GM21576 (cell line): ENCODE results near the gene WFDC1.
"Not testable (repeated sequence)": the region's sequence is repeated elsewhere in the genome, so short reads cannot be mapped to it uniquely, and the experiment has no call there.

Source experiments
- ATAC-seq: cut with Tn5 transposase; IDR thresholded peaks from one replicate; pipeline ENCODE4 v1.9.1; 2021; ENCODE audit warnings: mild to moderate bottlenecking, moderate library complexity; ENCODE audit not compliant: unreplicated experiment

WFDC1 gene

GRCh38 chr16:84327926-84328505 lies 33.3 kb downstream of the WFDC1 start:
- no peak for ATAC-seq

GRCh38 chr16:84329016-84329415 lies 34.3 kb downstream of the WFDC1 start:
- ATAC-seq, result no peak

GRCh38 chr16:84329843-84330684 lies 35.4 kb downstream of the WFDC1 start:
- ATAC-seq, result no peak

GRCh38 chr16:84330685-84331050 lies 36.0 kb downstream of the WFDC1 start:
- no peak for ATAC-seq

- ATAC-seq, result no peak
Observed at GRCh38 chr16:84331998-84332780, 37.5 kb downstream of the WFDC1 start.

- ATAC-seq, result no peak
Observed at GRCh38 chr16:84332975-84333684, 38.5 kb downstream of the WFDC1 start.

GRCh38 chr16:84334058-84334457 lies 39.4 kb downstream of the WFDC1 start:
- ATAC-seq, result no peak

- ATAC-seq, result no peak
Observed at GRCh38 chr16:84334482-84334881, 39.8 kb downstream of the WFDC1 start.

- not testable (repeated sequence) for ATAC-seq
Observed at GRCh38 chr16:84337236-84337635, 42.6 kb downstream of the WFDC1 start.

- ATAC-seq, result no peak
Observed at GRCh38 chr16:84339311-84339710, 44.6 kb downstream of the WFDC1 start.

GRCh38 chr16:84339766-84340165 lies 45.1 kb downstream of the WFDC1 start:
- no peak for ATAC-seq

- no peak for ATAC-seq
Observed at GRCh38 chr16:84340325-84341040, 45.8 kb downstream of the WFDC1 start.

GRCh38 chr16:84341528-84342295 lies 47.0 kb downstream of the WFDC1 start:
- ATAC-seq, result no peak

GRCh38 chr16:84343800-84344199 lies 49.1 kb downstream of the WFDC1 start:
- not testable (repeated sequence) for ATAC-seq

GRCh38 chr16:84344781-84345180 lies 50.1 kb downstream of the WFDC1 start:
- ATAC-seq, result no peak

GRCh38 chr16:84347161-84347560 lies 52.5 kb downstream of the WFDC1 start:
- no peak for ATAC-seq

- ATAC-seq, result no peak
Observed at GRCh38 chr16:84348386-84348888, 53.8 kb downstream of the WFDC1 start.

- ATAC-seq, result no peak
Observed at GRCh38 chr16:84349862-84350684, 55.4 kb downstream of the WFDC1 start.
